Hematopoietic multipotent progenitor cell treated with erythropoietin and hydrocortisone succinate and interleukin-3 and kit ligand, for 17 days (in vitro differentiated cells): Measurements from ENCODE around the gene SREK1IP1.

ENCODE experiments used
- DNase-seq: peaks from one replicate; pipeline ENCODE4 v3.0.0-alpha.2; 2015; ENCODE audit warnings: low spot score

Gene SREK1IP1

DNA sequence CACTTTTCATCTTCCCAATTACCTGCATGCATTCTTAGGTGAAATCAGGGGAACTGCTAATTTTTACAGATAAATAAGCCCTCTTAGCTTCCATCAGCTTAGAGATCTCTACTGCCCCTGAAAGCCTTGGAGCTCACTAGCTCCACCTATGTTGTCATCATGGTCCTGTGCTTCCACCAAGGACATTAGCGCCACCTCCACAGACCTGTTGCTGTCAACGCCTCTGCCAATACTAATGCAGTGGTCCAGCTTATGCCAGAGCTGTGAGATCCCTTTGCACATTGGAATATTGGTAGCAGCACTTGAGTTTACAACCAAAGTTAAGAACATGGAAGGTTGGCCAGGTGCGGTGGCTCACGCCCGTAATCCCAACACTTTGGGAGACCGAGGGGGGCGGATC is 85.9 kb downstream of the SREK1IP1 start:
- DNase-seq = no peak

DNA sequence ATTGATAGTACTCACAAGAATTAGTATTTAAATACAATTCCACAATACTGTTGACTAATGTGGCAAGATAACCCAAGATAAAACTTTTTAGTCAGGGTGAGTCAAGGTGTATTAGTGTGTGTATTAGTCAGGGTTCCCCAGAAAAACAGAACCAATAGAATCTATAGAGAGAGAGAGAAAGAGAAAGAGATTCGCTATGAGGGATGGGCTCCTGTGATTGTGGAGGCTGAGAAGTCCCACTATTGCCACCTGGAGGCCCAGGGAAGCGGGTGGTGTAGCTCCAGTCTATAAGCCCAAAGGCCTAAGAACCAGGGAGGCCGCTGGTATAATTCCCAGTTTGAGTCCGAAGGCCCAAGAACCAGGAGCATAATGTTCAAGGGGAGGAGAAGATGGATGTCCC is 88.2 kb downstream of the SREK1IP1 start:
- DNase-seq = no peak

DNA sequence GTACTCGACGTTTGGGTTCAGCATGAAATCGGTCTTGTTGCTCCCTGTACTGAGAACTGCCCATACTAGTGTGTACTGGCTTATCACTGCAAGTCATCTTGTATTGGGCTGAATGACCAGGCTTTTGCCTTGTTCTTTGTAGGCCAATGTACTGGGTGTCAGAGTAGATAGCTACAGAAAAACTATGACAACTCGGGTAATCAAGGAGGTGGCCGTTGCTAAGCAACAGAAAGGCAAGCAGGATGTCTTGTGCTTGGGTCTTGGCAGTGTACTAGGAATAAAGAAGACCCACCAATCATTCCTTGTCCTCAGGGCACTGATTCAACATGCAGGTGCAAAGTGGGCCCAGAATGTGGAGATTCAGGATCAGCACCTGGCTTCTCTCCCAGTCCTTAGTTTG is 90.1 kb downstream of the SREK1IP1 start:
- DNase-seq = no peak

DNA sequence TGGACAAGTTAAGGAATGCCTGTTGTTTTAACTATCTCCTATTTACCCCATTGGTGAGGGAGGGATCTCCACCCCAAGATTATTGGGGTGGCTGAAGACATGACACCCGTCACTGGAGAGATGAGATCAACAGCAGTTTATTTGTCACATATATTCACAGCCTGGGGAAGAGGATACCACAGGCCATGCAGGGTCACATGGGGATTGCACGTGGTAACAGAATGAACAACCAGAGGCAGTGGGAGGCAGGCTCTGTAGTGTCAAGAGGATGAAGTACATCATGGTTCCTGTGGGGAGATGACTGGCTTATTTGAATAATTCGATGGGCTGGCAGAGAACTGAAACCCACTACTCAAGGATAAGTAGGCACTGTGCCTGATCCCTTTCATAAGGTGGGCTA is 96.8 kb downstream of the SREK1IP1 start:
- no peak for DNase-seq

GRCh38 chr5:64670277-64670676 is 98.2 kb downstream of the SREK1IP1 start:
- no peak for DNase-seq
